SK-N-SH (cell line): ENCODE measurements around the gene ZNF334.

Experiments
- CTCF ChIP-seq: fragments of 200-600 bp; sonication (generic); IDR thresholded peaks from 2 replicates; pipeline ENCODE4 v1.6.1; 2017; ENCODE audit warnings: antibody characterized with exemption, mild to moderate bottlenecking, moderate library complexity
- FOXM1 ChIP-seq: IDR thresholded peaks from 2 replicates; pipeline ENCODE4 v1.4.0; 2012; ENCODE audit warnings: low read depth, mild to moderate bottlenecking
- MAX ChIP-seq: IDR thresholded peaks from 2 replicates; pipeline ENCODE4 v1.4.0; 2012; ENCODE audit warnings: low read depth
- MEF2A ChIP-seq: IDR thresholded peaks from 2 replicates; pipeline ENCODE4 v1.4.0; 2012; ENCODE audit warnings: low read depth, borderline replicate concordance
- NFIC ChIP-seq: IDR thresholded peaks from 2 replicates; pipeline ENCODE4 v1.4.0; 2012; ENCODE audit warnings: borderline replicate concordance
- PBX3 ChIP-seq: IDR thresholded peaks from 2 replicates; pipeline ENCODE4; 2012
- POLR2AphosphoS5 ChIP-seq: IDR thresholded peaks from 2 replicates; pipeline ENCODE4 v1.6.1; 2012; ENCODE audit warnings: low read depth, low read length
- RCOR1 ChIP-seq: fragments of 150-350 bp; IDR thresholded peaks from 2 replicates; pipeline ENCODE4 v1.6.1; 2017; ENCODE audit warnings: antibody characterized with exemption, low read length
- RFX5 ChIP-seq: IDR thresholded peaks from 2 replicates; pipeline ENCODE4 v1.6.1; 2012; ENCODE audit warnings: mild to moderate bottlenecking, improper control_type of control experiment, low read length
- TAF1 ChIP-seq: IDR thresholded peaks from 2 replicates; pipeline ENCODE4 v1.6.1; 2012; ENCODE audit warnings: low read depth, mild to moderate bottlenecking, low read length, moderate library complexity, borderline replicate concordance
- TCF12 ChIP-seq: IDR thresholded peaks from 2 replicates; pipeline ENCODE4 v1.4.0; 2012
- USF1 ChIP-seq: IDR thresholded peaks from 2 replicates; pipeline ENCODE4 v1.4.0; 2012; ENCODE audit warnings: low read depth, borderline replicate concordance
- ZBTB33 ChIP-seq: IDR thresholded peaks from 2 replicates; pipeline ENCODE4 v1.4.0; 2012; ENCODE audit warnings: low read depth, borderline replicate concordance

GRCh38 chr20:46547995-46548394, 34.6 kb upstream of the ZNF334 start:
- TF ChIP-seq POLR2AphosphoS5 (no peak), MAX (no peak), CTCF (no peak), MEF2A (no peak), TAF1 (no peak), NFIC (no peak), FOXM1 (no peak), TCF12 (no peak), USF1 (no peak), ZBTB33 (no peak), PBX3 (no peak), RFX5 (no peak), RCOR1 (no peak)
